Keratinocyte (primary cell): Measurements from ENCODE around the gene NOSIP. TPM values are rescaled to one million over a fixed set of nuclear protein-coding genes. Genes with fewer than 3 reads are reported as not detected.
"Not testable (repeated sequence)": the region's sequence is repeated elsewhere in the genome, so short reads cannot be mapped to it uniquely, and the experiment has no call there.

ENCODE experiments used
- DNase-seq: peaks from one replicate; pipeline ENCODE4 v3.0.0-alpha.2; 2011; ENCODE audit warnings: low read depth, missing footprints, low spot score
- FAIRE-seq: peaks from 2 replicates; lab custom pipeline; 2011; peaks lifted over from hg19 to GRCh38; lab: Jason Lieb, UNC
- H2AFZ ChIP-seq: 2 replicates; pipeline ENCODE4 v1.6.0; 2012; ENCODE audit warnings: low read length, control low read depth, inconsistent platforms; ENCODE audit not compliant: control insufficient read depth
- H3K27ac ChIP-seq: 2 replicates; pipeline ENCODE4 v1.5.1; 2011; ENCODE audit warnings: low read length; ENCODE audit not compliant: control insufficient read depth, insufficient read depth
- H3K27me3 ChIP-seq: 3 replicates; pipeline ENCODE4 v1.6.0; 2011; ENCODE audit warnings: low read length; ENCODE audit not compliant: control insufficient read depth, insufficient read depth; ENCODE audit errors: extremely low read depth
- H3K36me3 ChIP-seq, 2 experiments: 2 replicates in 1 of 2; 3 replicates in 1 of 2; pipeline ENCODE4 v1.5.1; 2011; ENCODE audit warnings: low read length in 2 of 2, mild to moderate bottlenecking in 1 of 2; ENCODE audit not compliant: control insufficient read depth in 2 of 2, insufficient read depth in 2 of 2; ENCODE audit errors: extremely low read depth in 1 of 2
- H3K4me1 ChIP-seq: 3 replicates; pipeline ENCODE4 v1.5.1; 2011; ENCODE audit warnings: low read length; ENCODE audit not compliant: control insufficient read depth, insufficient read depth; ENCODE audit errors: extremely low read depth
- H3K4me2 ChIP-seq: 3 replicates; pipeline ENCODE4 v1.6.0; 2011; ENCODE audit warnings: low read depth, low read length; ENCODE audit not compliant: control insufficient read depth, insufficient read depth; ENCODE audit errors: extremely low read depth
- H3K4me3 ChIP-seq, 3 experiments: fragments of 200-600 bp in 1 of 3; sonication (generic) in 1 of 3; 2 replicates in 2 of 3; 3 replicates in 1 of 3; pipeline ENCODE4 v1.5.1; 2011 to 2016; ENCODE audit warnings: low read length in 3 of 3, mild to moderate bottlenecking in 3 of 3, control low read depth in 2 of 3, inconsistent platforms in 1 of 3, low read depth in 1 of 3, mixed read lengths in 1 of 3, mixed run types in 1 of 3, moderate library complexity in 1 of 3; ENCODE audit not compliant: control insufficient read depth in 2 of 3, insufficient read depth in 2 of 3; ENCODE audit errors: extremely low read depth in 1 of 3
- H3K79me2 ChIP-seq: 2 replicates; pipeline ENCODE4 v1.6.0; 2012; ENCODE audit warnings: low read length; ENCODE audit not compliant: control insufficient read depth, insufficient read depth
- H3K9ac ChIP-seq: 3 replicates; pipeline ENCODE4 v1.6.0; 2011; ENCODE audit warnings: low read length; ENCODE audit not compliant: control insufficient read depth, insufficient read depth; ENCODE audit errors: extremely low read depth
- H3K9me1 ChIP-seq: 3 replicates; pipeline ENCODE4 v1.6.0; 2011; ENCODE audit warnings: low read length; ENCODE audit not compliant: control insufficient read depth, insufficient read depth; ENCODE audit errors: extremely low read depth
- H3K9me3 ChIP-seq: 2 replicates; pipeline ENCODE4 v1.5.1; 2012; ENCODE audit warnings: low read depth, low read length; ENCODE audit not compliant: control insufficient read depth
- H4K20me1 ChIP-seq: 3 replicates; pipeline ENCODE4 v1.6.0; 2011; ENCODE audit warnings: low read length; ENCODE audit not compliant: control insufficient read depth, insufficient read depth; ENCODE audit errors: extremely low read depth
- EZH2 ChIP-seq: IDR thresholded peaks from one replicate; pipeline ENCODE4 v1.6.1; 2012; ENCODE audit warnings: inconsistent platforms, mild to moderate bottlenecking, low read length, moderate library complexity
- dilution Hi-C: fragments of 300-500 bp; cut with MboI; formaldehyde crosslinking; loops from one replicate; pipeline ENCODE4 v1.7.0; 2020; ENCODE audit warnings: low sequenced_read_pairs; ENCODE audit not compliant: extremely low pct_ligation_motif_present
- polyA plus RNA-seq, 5 experiments: library from polyadenylated mRNA; depleted of rRNA in 3 of 5; stranded (reverse) in 3 of 5; stranded (forward) in 1 of 5; unstranded in 1 of 5; fragments of >200 nt; gene quantifications; 1 replicate in 1 of 5; 2 replicates in 3 of 5; 3 replicates in 1 of 5; pipeline versions ENCODE4 v1.2.1 to v1.2.3, GENCODE V29; 2011 to 2012; ENCODE audit warnings: missing spikeins in 2 of 5, low read depth in 1 of 5, low replicate concordance in 1 of 5
- TF ChIP-seq, protein P1 (sequence below), 3 experiments: IDR thresholded peaks in 1 of 3; conservative IDR thresholded peaks in 1 of 3; optimal IDR thresholded peaks in 1 of 3; 2 replicates in 2 of 3; 3 replicates in 1 of 3; pipeline versions ENCODE3 to v1.5.1; 2011; ENCODE audit warnings: low read length in 3 of 3, mild to moderate bottlenecking in 3 of 3, moderate library complexity in 2 of 3, control low read depth in 1 of 3, inconsistent platforms in 1 of 3; ENCODE audit not compliant: insufficient read depth in 2 of 3; ENCODE audit errors: extremely low read depth in 1 of 3

Gene NOSIP
- polyA plus RNA-seq, 1 donor (not counting 4 experiments of a cell fraction or from before 2014, with no cell fraction given): 36.6 TPM

DNA sequence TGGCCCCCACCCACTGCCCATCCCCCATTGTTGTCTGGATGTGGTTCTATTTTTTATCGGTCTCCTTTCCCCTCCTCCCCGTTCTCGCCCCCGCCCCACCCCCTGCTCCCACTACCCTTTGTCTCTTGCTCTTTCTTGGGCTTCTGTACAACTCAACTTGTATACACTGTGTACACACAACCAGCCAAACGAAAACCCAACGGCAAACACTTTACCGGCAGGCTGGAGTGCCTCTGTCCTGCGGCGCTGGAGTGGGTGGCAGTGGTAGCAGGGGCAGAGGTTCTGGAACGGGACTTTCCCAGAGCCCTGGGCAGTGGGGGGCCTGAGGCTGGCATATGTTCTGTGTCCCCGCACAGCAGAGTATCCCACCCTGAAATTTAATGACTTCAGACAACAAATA, 45.9 kb upstream of the NOSIP start:
- no peak overlapping the region for H3K4me3 ChIP-seq
- dilution Hi-C loops: no loop called here
- TF ChIP-seq EZH2: no peak
- TF ChIP-seq, protein P1, sequence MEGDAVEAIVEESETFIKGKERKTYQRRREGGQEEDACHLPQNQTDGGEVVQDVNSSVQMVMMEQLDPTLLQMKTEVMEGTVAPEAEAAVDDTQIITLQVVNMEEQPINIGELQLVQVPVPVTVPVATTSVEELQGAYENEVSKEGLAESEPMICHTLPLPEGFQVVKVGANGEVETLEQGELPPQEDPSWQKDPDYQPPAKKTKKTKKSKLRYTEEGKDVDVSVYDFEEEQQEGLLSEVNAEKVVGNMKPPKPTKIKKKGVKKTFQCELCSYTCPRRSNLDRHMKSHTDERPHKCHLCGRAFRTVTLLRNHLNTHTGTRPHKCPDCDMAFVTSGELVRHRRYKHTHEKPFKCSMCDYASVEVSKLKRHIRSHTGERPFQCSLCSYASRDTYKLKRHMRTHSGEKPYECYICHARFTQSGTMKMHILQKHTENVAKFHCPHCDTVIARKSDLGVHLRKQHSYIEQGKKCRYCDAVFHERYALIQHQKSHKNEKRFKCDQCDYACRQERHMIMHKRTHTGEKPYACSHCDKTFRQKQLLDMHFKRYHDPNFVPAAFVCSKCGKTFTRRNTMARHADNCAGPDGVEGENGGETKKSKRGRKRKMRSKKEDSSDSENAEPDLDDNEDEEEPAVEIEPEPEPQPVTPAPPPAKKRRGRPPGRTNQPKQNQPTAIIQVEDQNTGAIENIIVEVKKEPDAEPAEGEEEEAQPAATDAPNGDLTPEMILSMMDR (optimal IDR thresholded peaks at IDR 0.05 in 1 of 3, IDR thresholded peaks at IDR 0.05 in 1 of 3, conservative IDR thresholded peaks at IDR 0.05 in 1 of 3; ENCODE audit: extremely low read depth in 1 of 3, insufficient read depth in 2 of 3, low read length in 3 of 3): no peak

GRCh38 chr19:49624967-49625910, 44.9 kb upstream of the NOSIP start:
- Histone ChIP-seq H3K9ac (no peak overlapping the region), H4K20me1 (no peaks in the 10 kb centered on the region), H3K9me3 (no peaks in the 10 kb centered on the region), H3K36me3 (peaks cover 6 to 12% of the 10 kb centered on the region in 2 experiments), H3K4me1 (no peaks in the 10 kb centered on the region), H3K9me1 (no peaks in the 10 kb centered on the region), H3K79me2 (no peaks in the 10 kb centered on the region), H3K4me3 (no peak overlapping the region), H2AFZ (no peak overlapping the region), H3K27me3 (no peaks in the 10 kb centered on the region), H3K27ac (no peak overlapping the region), H3K4me2 (no peak overlapping the region)
- DNase-seq: no peak
- dilution Hi-C loops: no loop called here
- no peak for FAIRE-seq
- TF ChIP-seq EZH2: no peak
- TF ChIP-seq, protein P1 (optimal IDR thresholded peaks at IDR 0.05 in 1 of 3, IDR thresholded peaks at IDR 0.05 in 1 of 3, conservative IDR thresholded peaks at IDR 0.05 in 1 of 3; ENCODE audit: extremely low read depth in 1 of 3, insufficient read depth in 2 of 3, low read length in 3 of 3): no peak

More for the DNA sequence above, 45.9 kb upstream of the NOSIP start:
- Histone ChIP-seq H3K4me2 (no peak overlapping the region), H4K20me1 (no peaks in the 10 kb centered on the region), H2AFZ (no peak overlapping the region), H3K9me3 (no peaks in the 10 kb centered on the region), H3K36me3 (peaks cover 4 to 12% of the 10 kb centered on the region in 2 experiments), H3K9ac (no peak overlapping the region), H3K9me1 (no peaks in the 10 kb centered on the region), H3K27ac (no peak overlapping the region), H3K27me3 (no peaks in the 10 kb centered on the region), H3K4me1 (peaks cover 3% of the 10 kb centered on the region), H3K79me2 (no peaks in the 10 kb centered on the region)
- DNase-seq (no peak), FAIRE-seq (no peak)

DNA sequence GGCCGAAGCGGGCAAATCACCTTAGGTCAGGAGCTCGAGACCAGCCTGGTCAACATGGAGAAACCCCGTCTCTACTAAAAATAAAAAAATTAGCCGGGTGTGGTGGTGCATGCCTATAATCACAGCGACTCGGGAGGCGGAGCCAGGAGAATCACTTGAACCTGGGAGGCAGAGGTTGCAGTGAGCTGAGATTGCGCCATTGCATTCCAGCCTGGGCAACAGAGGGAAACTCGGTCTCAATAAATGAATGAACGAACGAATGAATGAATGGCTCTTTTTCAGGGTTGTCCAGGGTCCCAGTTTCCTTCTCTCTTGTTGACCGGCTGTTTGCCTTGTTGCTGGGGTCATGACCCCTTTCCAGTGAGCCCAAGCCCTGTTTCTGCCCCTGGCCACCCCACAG, 37.5 kb upstream of the NOSIP start:
- H4K20me1 ChIP-seq, H3K9me1 ChIP-seq, H3K9me3 ChIP-seq, H3K27ac ChIP-seq, H3K9ac ChIP-seq, H3K4me2 ChIP-seq, dilution Hi-C loops, DNase-seq, H3K4me3 ChIP-seq, H2AFZ ChIP-seq, H3K27me3 ChIP-seq, FAIRE-seq, H3K4me1 ChIP-seq: not testable (repeated sequence)
- H3K79me2 ChIP-seq: peaks cover 11% of the 10 kb centered on the region
- H3K36me3 ChIP-seq: peaks cover 17 to 28% of the 10 kb centered on the region in 2 experiments
